Sigmoid colon (tissue), 7 donors: ENCODE results near the gene SETDB2. TPM values are rescaled to one million over a fixed set of nuclear protein-coding genes. Genes with fewer than 3 reads are reported as not detected.

ENCODE experiments used
- DNase-seq: peaks from one replicate; pipeline ENCODE4 v3.0.0-alpha.2; 2019
- H3K27ac ChIP-seq, 4 donors: fragments of 200-600 bp; sonication (generic); one replicate each; pipeline ENCODE4 v1.5.1; 2016 to 2019; ENCODE audit warnings: mild to moderate bottlenecking in 1 of 4
- H3K27me3 ChIP-seq, 3 donors: fragments of 200-600 bp; sonication (generic); one replicate each; pipeline ENCODE4 v1.5.1; 2019; ENCODE audit warnings: mild to moderate bottlenecking in 1 of 3
- H3K36me3 ChIP-seq, 4 donors: fragments of 200-600 bp; sonication (generic); one replicate each; pipeline ENCODE4 v1.5.1; 2016 to 2019
- H3K4me1 ChIP-seq, 4 donors: fragments of 200-600 bp; sonication (generic); one replicate each; pipeline ENCODE4 v1.5.1; 2017 to 2019
- H3K4me3 ChIP-seq, 4 donors: fragments of 200-600 bp; sonication (generic); one replicate each; pipeline ENCODE4 v1.5.1; 2017 to 2019; ENCODE audit warnings: mild to moderate bottlenecking in 2 of 4, moderate library complexity in 1 of 4
- H3K9me3 ChIP-seq, 4 donors: fragments of 200-600 bp in 3 of 4; sonication (generic) in 3 of 4; one replicate each; pipeline versions ENCODE4 v1.5.1 to v1.6.1; 2013 to 2019
- CTCF ChIP-seq, 4 experiments: fragments of 450-650 bp in 3 of 4; fragments of 200-600 bp in 1 of 4; IDR thresholded peaks; one replicate each; pipeline ENCODE4 v1.5.1; 2016 to 2019; ENCODE audit warnings: antibody characterized with exemption in 4 of 4, mild to moderate bottlenecking in 3 of 4, moderate library complexity in 2 of 4
- EP300 ChIP-seq, 4 donors: sonication (generic); formaldehyde crosslinking; IDR thresholded peaks; one replicate each; pipeline ENCODE4 v1.6.1; 2017; ENCODE audit warnings: antibody characterized with exemption in 4 of 4
- POLR2A ChIP-seq, 2 donors: fragments of 450-650 bp; IDR thresholded peaks; one replicate each; pipeline ENCODE4 v1.6.1; 2016; ENCODE audit warnings: antibody characterized with exemption in 2 of 2, mild to moderate bottlenecking in 2 of 2, moderate library complexity in 2 of 2
- POLR2AphosphoS5 ChIP-seq, 4 donors: sonication (generic); formaldehyde crosslinking; IDR thresholded peaks; one replicate each; pipeline ENCODE4 v1.6.1; 2017; ENCODE audit warnings: antibody characterized with exemption in 4 of 4
- WGBS, 2 donors: extraction: QIAGEN DNeasy Blood & Tissue Kit; methylation state at CpG; one replicate each; pipeline ENCODE4 v1.1.7; 2013; 5-methylcytosine and 5-hydroxymethylcytosine counted together
- intact Hi-C: fragments of 100-400 bp; cut with DNase I; formaldehyde crosslinking; loops from one replicate; pipeline ENCODE4 v1.15.1; 2023
- polyA plus RNA-seq, 3 donors: library from polyadenylated mRNA; stranded (reverse); fragments of 200-250 nt; gene quantifications; one replicate each; pipeline ENCODE4 v1.2.3, GENCODE V29; 2013
- total RNA-seq, 4 donors: library from RNA; depleted of rRNA; stranded (reverse); fragments of >200 nt; gene quantifications; one replicate each; pipeline ENCODE4 v1.1.0, GENCODE V29; 2016
- donor health status: healthy with polysubstance abuse.
- donor health status: Bipolar disorder and iron deficiency.
- donor health status: healthy.

SETDB2 gene
- total and polyA plus RNA-seq, 7 donors: 3.6 to 12.5 (median 7.5) TPM

GRCh38 chr13:49424011-49424560 lies 20.0 kb upstream of the SETDB2 start:
- Histone ChIP-seq H3K4me1 (no peaks in the 10 kb centered on the region), H3K27ac (no peak overlapping the region), H3K36me3 (peaks cover 0 to 22% (median 0%) of the 10 kb centered on the region in 4 donors), H3K9me3 (no peaks in the 10 kb centered on the region), H3K27me3 (no peaks in the 10 kb centered on the region), H3K4me3 (no peak overlapping the region)
- no peak for DNase-seq
- WGBS, 2 donors: 77 to 79% methylated on average over 7 of the region's 7 CpGs
- TF ChIP-seq EP300 (IDR thresholded peaks at IDR 0.05) (no peak), POLR2A (IDR thresholded peaks at IDR 0.05) (no peak), CTCF (IDR thresholded peaks at IDR 0.05) (no peak), POLR2AphosphoS5 (IDR thresholded peaks at IDR 0.05) (no peak)
- intact Hi-C loops: no loop called here

- intact Hi-C loops: no loop called here
- TF ChIP-seq POLR2A (IDR thresholded peaks at IDR 0.05) (no peak), POLR2AphosphoS5 (IDR thresholded peaks at IDR 0.05) (no peak), CTCF (IDR thresholded peaks at IDR 0.05) (no peak), EP300 (IDR thresholded peaks at IDR 0.05) (no peak)
- H3K9me3 ChIP-seq: no peaks in the 10 kb centered on the region
- no peaks in the 10 kb centered on the region for H3K27me3 ChIP-seq
- no peaks in the 10 kb centered on the region for H3K4me1 ChIP-seq
- no peak for DNase-seq
- H3K36me3 ChIP-seq: peaks cover 0 to 36% (median 3%) of the 10 kb centered on the region in 4 donors
- 91 to 94% methylated on average over 2 of the region's 2 CpGs for WGBS, 2 donors
- no peak overlapping the region for H3K27ac ChIP-seq
- H3K4me3 ChIP-seq: no peak overlapping the region
These were observed 15.9 kb upstream of the SETDB2 start for GRCh38 chr13:49428041-49428763.

- intact Hi-C loops: no loop called here
- Histone ChIP-seq H3K4me3 (no peak overlapping the region), H3K36me3 (peaks cover 0 to 37% (median 3%) of the 10 kb centered on the region in 4 donors)
These were observed 15.0 kb upstream of the SETDB2 start for GRCh38 chr13:49429121-49429520.

GRCh38 chr13:49435992-49436391 lies 8.1 kb upstream of the SETDB2 start:
- H3K27ac ChIP-seq: peak overlapping the region; percentile 18 to 44 (median 40)
- TF ChIP-seq POLR2AphosphoS5 (IDR thresholded peaks at IDR 0.05) (no peak), CTCF (IDR thresholded peaks at IDR 0.05) (no peak)
- 66 to 83% methylated on average over 1 of the region's 1 CpG for WGBS, 2 donors
- no peaks in the 10 kb centered on the region for H3K9me3 ChIP-seq
- no peaks in the 10 kb centered on the region for H3K27me3 ChIP-seq
- intact Hi-C loops: loop anchor here (5.0 kb wide), 1 partner anchor 189 kb away; the partner anchor contains the start of gene CDADC1
- no peak overlapping the region for H3K4me3 ChIP-seq
- peaks cover 0 to 15% (median 6%) of the 10 kb centered on the region in 4 donors for H3K4me1 ChIP-seq
- H3K36me3 ChIP-seq: peaks cover 0 to 21% (median 3%) of the 10 kb centered on the region in 4 donors
- DNase-seq: no peak

More at GRCh38 chr13:49429121-49429520, 15.0 kb upstream of the SETDB2 start:
- TF ChIP-seq POLR2A (IDR thresholded peaks at IDR 0.05) (no peak), CTCF (IDR thresholded peaks at IDR 0.05) (no peak), POLR2AphosphoS5 (IDR thresholded peaks at IDR 0.05) (no peak), EP300 (IDR thresholded peaks at IDR 0.05) (no peak)
- WGBS, 2 donors: 98% methylated on average over 1 of the region's 1 CpG
- DNase-seq: no peak
- H3K27me3 ChIP-seq: no peaks in the 10 kb centered on the region
- H3K4me1 ChIP-seq: no peaks in the 10 kb centered on the region
- H3K9me3 ChIP-seq: no peaks in the 10 kb centered on the region
- no peak overlapping the region for H3K27ac ChIP-seq
